K562 (cell line): ENCODE measurements around the gene HLCS. TPM values are rescaled to one million over a fixed set of nuclear protein-coding genes. Genes with fewer than 3 reads are reported as not detected.

Source experiments
- ATF7 ChIP-seq: fragments of 450-650 bp; IDR thresholded peaks from 2 replicates; pipeline ENCODE4 v1.7.1; 2014; ENCODE audit warnings: mild to moderate bottlenecking, moderate library complexity
- CBX8 ChIP-seq: fragments of 200-600 bp; sonication (generic); IDR thresholded peaks from 2 replicates; pipeline ENCODE4 v1.6.1; 2012; ENCODE audit warnings: borderline replicate concordance, mixed run types, low read depth, mild to moderate bottlenecking, moderate library complexity, mixed read lengths, low read length, control low read depth, inconsistent platforms; ENCODE audit not compliant: poor library complexity, severe bottlenecking; ENCODE audit errors: extremely low read depth
- CREB1 ChIP-seq, 2 experiments: sonication (generic) in 1 of 2; formaldehyde crosslinking in 1 of 2; IDR thresholded peaks; 2 replicates each; pipeline versions ENCODE4 v1.6.1 to v1.8.0; 2012 to 2022; ENCODE audit warnings: inconsistent platforms in 1 of 2, mild to moderate bottlenecking in 1 of 2, missing genetic modification reagents in 1 of 2, moderate library complexity in 1 of 2
- E2F3 ChIP-seq: fragments of 250-450 bp; sonication (Bioruptor Pico); IDR thresholded peaks from 2 replicates; pipeline ENCODE4 v1.4.0; 2020; ENCODE audit warnings: mild to moderate bottlenecking
- E2F4 ChIP-seq: sonication (generic); formaldehyde crosslinking; IDR thresholded peaks from 2 replicates; pipeline ENCODE4 v1.8.0; 2022; ENCODE audit warnings: mild to moderate bottlenecking, low read depth, missing genetic modification reagents
- GTF2E2 ChIP-seq: fragments of 200-800 bp; sonication (Bioruptor generic); IDR thresholded peaks from 2 replicates; pipeline ENCODE4 v1.6.1; 2016; ENCODE audit warnings: missing genetic modification characterization, missing compliant biosample characterization
- ID3 ChIP-seq, 2 experiments: fragments of 250-450 bp in 1 of 2; fragments of 450-650 bp in 1 of 2; sonication (Bioruptor Pico) in 1 of 2; IDR thresholded peaks; 2 replicates each; pipeline versions ENCODE4 v1.6.1 to v1.8.0; 2016 to 2021; ENCODE audit warnings: mild to moderate bottlenecking in 2 of 2, moderate library complexity in 2 of 2, missing compliant biosample characterization in 1 of 2, missing genetic modification characterization in 1 of 2
- KAT8 ChIP-seq: fragments of 450-650 bp; IDR thresholded peaks from 2 replicates; pipeline ENCODE4 v1.6.1; 2016; ENCODE audit warnings: low read depth, mild to moderate bottlenecking
- MAX ChIP-seq: sonication (generic); formaldehyde crosslinking; IDR thresholded peaks from 2 replicates; pipeline ENCODE4 v1.9.0; 2022; ENCODE audit warnings: mild to moderate bottlenecking, missing genetic modification reagents
- NKRF ChIP-seq: fragments of 450-650 bp; IDR thresholded peaks from 2 replicates; pipeline ENCODE4 v1.6.1; 2016; ENCODE audit warnings: borderline replicate concordance
- OTX1 ChIP-seq: fragments of 450-650 bp; formaldehyde crosslinking; IDR thresholded peaks from 2 replicates; pipeline ENCODE4 v1.4.0; 2022; ENCODE audit warnings: mild to moderate bottlenecking
- RBM17 ChIP-seq: fragments of 200-400 bp; formaldehyde crosslinking; IDR thresholded peaks from 2 replicates; pipeline ENCODE4 v1.6.1; 2017; ENCODE audit warnings: low read depth, mild to moderate bottlenecking, low read length, borderline replicate concordance
- SMAD3 ChIP-seq: fragments of 450-650 bp; formaldehyde crosslinking; conservative IDR thresholded peaks from 2 replicates; pipeline ENCODE4 v1.4.0; 2020; ENCODE audit warnings: mild to moderate bottlenecking
- VEZF1 ChIP-seq: fragments of 200-800 bp; sonication (Bioruptor generic); IDR thresholded peaks from 2 replicates; pipeline ENCODE4 v1.6.1; 2017; ENCODE audit warnings: missing genetic modification characterization, missing compliant biosample characterization
- ZBTB17 ChIP-seq: fragments of 450-650 bp; formaldehyde crosslinking; IDR thresholded peaks from 2 replicates; pipeline ENCODE4 v1.4.0; 2020; ENCODE audit warnings: mild to moderate bottlenecking
- ZFP36 ChIP-seq: fragments of 150-350 bp; IDR thresholded peaks from 2 replicates; pipeline ENCODE4 v1.6.1; 2018; ENCODE audit warnings: low read length, low read depth; ENCODE audit not compliant: partially characterized antibody
- ZNF165 ChIP-seq: fragments of 250-450 bp; sonication (Bioruptor Pico); IDR thresholded peaks from 2 replicates; pipeline ENCODE4 v1.4.0; 2020; ENCODE audit warnings: borderline replicate concordance
- ZNF512 ChIP-seq: IDR thresholded peaks from 2 replicates; pipeline ENCODE4 v1.6.1; 2016; ENCODE audit warnings: missing genetic modification characterization, missing compliant biosample characterization
- ZNF717 ChIP-seq: fragments of 250-450 bp; sonication (Bioruptor Pico); IDR thresholded peaks from 2 replicates; pipeline ENCODE4 v1.5.0; 2021
- polyA plus RNA-seq, 8 experiments: library from polyadenylated mRNA; depleted of rRNA in 4 of 8; stranded (reverse) in 5 of 8; unstranded in 3 of 8; fragments of >200 nt; fragmentation: Nextera tagmentation in 2 of 8; fragmentation: Illumina TruSeq in 1 of 8; extraction: Ambion mirVana in 2 of 8; extraction: Trizol in 1 of 8; gene quantifications; 2 replicates each; pipeline versions ENCODE4 v1.2.1 to v1.2.3, GENCODE V29; 2011 to 2014; ENCODE audit warnings: inconsistent platforms in 1 of 8, missing spikeins in 1 of 8
- total RNA-seq, 7 experiments: library from RNA; depleted of rRNA in 6 of 7; stranded (reverse); fragments of >200 nt in 6 of 7; fragmentation: Illumina TruSeq in 2 of 7; extraction: Trizol in 2 of 7; gene quantifications; 2 replicates each; pipeline versions ENCODE4 v1.2.1 to v1.2.3, GENCODE V29; 2011 to 2021; ENCODE audit warnings: low replicate concordance in 1 of 7

The HLCS gene
- total and polyA plus RNA-seq, 9 of the 15 experiments (the other 6 are each of a cell fraction or from before 2014, with no cell fraction given): 3.0 to 21.5 (median 17.1) TPM

- TF ChIP-seq ZNF717: no peak
- TF ChIP-seq ID3 (CRISPR knock-in tag; IDR thresholded peaks at IDR 0.05): no peak
- peak; percentile 88 for TF ChIP-seq ID3 (tag; IDR thresholded peaks at IDR 0.05)
- TF ChIP-seq ZNF512: no peak
- peak; percentile 82 for TF ChIP-seq ATF7
- TF ChIP-seq NKRF: no peak
- no peak for TF ChIP-seq SMAD3 (CRISPR knock-in tag)
- peak; percentile 89 for TF ChIP-seq VEZF1 (CRISPR knock-in tag)
- peak; percentile 76 for TF ChIP-seq ZBTB17 (CRISPR knock-in tag)
- TF ChIP-seq KAT8: no peak
- no peak for TF ChIP-seq RBM17
- no peak for TF ChIP-seq GTF2E2
- TF ChIP-seq OTX1 (CRISPR knock-in tag): no peak
- peak; percentile 28; the same call in 1 of the 2 replicates for TF ChIP-seq CREB1 (IDR thresholded peaks at IDR 0.05)
- TF ChIP-seq CREB1 (CRISPR knock-in tag; IDR thresholded peaks at IDR 0.05): peak; percentile 60; the same call in 1 of the 2 replicates
- TF ChIP-seq MAX: peak; percentile 96
- TF ChIP-seq CBX8: no peak
- peak; percentile 90 for TF ChIP-seq E2F3 (CRISPR knock-in tag)
- no peak; the same call in none of the 2 replicates for TF ChIP-seq E2F4 (CRISPR knock-in tag)
- TF ChIP-seq ZNF165 (CRISPR knock-in tag): no peak
- TF ChIP-seq ZFP36: peak; percentile 26
Measured at GRCh38 chr21:36989699-36990507, 23.4 kb upstream of the HLCS start (continued).
